GM12874 (cell line): ENCODE measurements around the gene CST9L.

ENCODE experiments used
- CTCF ChIP-seq: IDR thresholded peaks from 2 replicates; pipeline ENCODE4 v1.5.1; 2011; ENCODE audit warnings: low read depth, mild to moderate bottlenecking, control low read depth, low read length, moderate library complexity; ENCODE audit not compliant: insufficient read depth

The CST9L gene

GRCh38 chr20:23542801-23543200 lies 25.5 kb downstream of the CST9L start:
- TF ChIP-seq CTCF: no peak

DNA sequence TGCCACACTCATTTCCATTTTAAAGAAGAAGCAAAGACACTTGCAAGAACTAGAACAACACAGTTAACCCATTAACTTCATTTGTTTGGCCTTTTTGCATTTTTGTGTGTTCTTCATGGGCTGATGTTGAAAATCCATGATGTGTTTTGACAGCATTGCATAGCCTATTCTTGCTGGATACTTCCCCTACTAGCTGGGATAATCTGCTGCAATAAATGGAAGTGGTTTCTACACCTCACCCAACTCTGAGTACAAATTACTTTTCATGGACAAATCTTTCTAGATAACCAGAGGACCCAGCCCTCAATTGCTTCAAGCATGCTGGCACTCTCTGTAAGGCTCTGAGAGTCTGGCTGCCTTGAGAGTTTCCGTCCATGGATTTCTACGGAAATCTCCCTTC lies 26.5 kb downstream of the CST9L start:
- TF ChIP-seq CTCF: no peak

GRCh38 chr20:23541330-23541729 lies 27.0 kb downstream of the CST9L start:
- TF ChIP-seq CTCF: no peak

- no peak for TF ChIP-seq CTCF
Observed at GRCh38 chr20:23540624-23541023, 27.7 kb downstream of the CST9L start.

- TF ChIP-seq CTCF: no peak
Observed at GRCh38 chr20:23537030-23537429, 31.3 kb downstream of the CST9L start.

- no peak for TF ChIP-seq CTCF
Observed at GRCh38 chr20:23536328-23536974, 31.8 kb downstream of the CST9L start.

- no peak for TF ChIP-seq CTCF
Observed at GRCh38 chr20:23534801-23535593, 33.3 kb downstream of the CST9L start.
